IPS DF 6.9 (cell line): Measurements from ENCODE around the gene CHST7.

ENCODE experiments used
- DNase-seq: peaks from one replicate; pipeline ENCODE4 v3.0.0-alpha.2; 2013; ENCODE audit warnings: low read depth, low spot score
- H3K27ac ChIP-seq: one replicate; pipeline ENCODE4 v1.5.1; 2013; ENCODE audit warnings: low read length, control low read depth
- H3K27me3 ChIP-seq: 2 replicates; pipeline ENCODE4 v1.6.1; 2013; ENCODE audit warnings: mild to moderate bottlenecking, low read length; ENCODE audit not compliant: control insufficient read depth, insufficient read depth
- H3K36me3 ChIP-seq: 2 replicates; pipeline ENCODE4 v1.6.1; 2013; ENCODE audit warnings: low read length; ENCODE audit not compliant: control insufficient read depth, insufficient read depth
- H3K4me1 ChIP-seq: 2 replicates; pipeline ENCODE4 v1.6.1; 2013; ENCODE audit warnings: low read length; ENCODE audit not compliant: control insufficient read depth, insufficient read depth
- H3K4me3 ChIP-seq: 2 replicates; pipeline ENCODE4 v1.5.1; 2013; ENCODE audit warnings: mild to moderate bottlenecking, low read length
- H3K9me3 ChIP-seq: 2 replicates; pipeline ENCODE4 v1.6.1; 2013; ENCODE audit warnings: low read length, inconsistent platforms; ENCODE audit not compliant: control insufficient read depth, insufficient read depth
- WGBS: extraction: QIAGEN DNeasy Blood & Tissue Kit; methylation state at CpG from one replicate; pipeline ENCODE4 v1.1.7; 2013; ENCODE audit warnings: mixed read lengths, missing lambda C conversion rate; ENCODE audit not compliant: insufficient read length, insufficient coverage; 5-methylcytosine and 5-hydroxymethylcytosine counted together

The CHST7 gene

GRCh38 chrX:46627062-46627461 lies 53.5 kb downstream of the CHST7 start:
- H3K27me3 ChIP-seq = no peaks in the 10 kb centered on the region
- no peaks in the 10 kb centered on the region; the same call in 1 of the 2 replicates for H3K4me1 ChIP-seq
- WGBS = no CpG with 5 or more reads among the region's 4 CpGs
- no peak for DNase-seq
- H3K36me3 ChIP-seq = no peaks in the 10 kb centered on the region
- no peak overlapping the region for H3K27ac ChIP-seq
- H3K9me3 ChIP-seq = no peaks in the 10 kb centered on the region
- H3K4me3 ChIP-seq = no peak overlapping the region

DNA sequence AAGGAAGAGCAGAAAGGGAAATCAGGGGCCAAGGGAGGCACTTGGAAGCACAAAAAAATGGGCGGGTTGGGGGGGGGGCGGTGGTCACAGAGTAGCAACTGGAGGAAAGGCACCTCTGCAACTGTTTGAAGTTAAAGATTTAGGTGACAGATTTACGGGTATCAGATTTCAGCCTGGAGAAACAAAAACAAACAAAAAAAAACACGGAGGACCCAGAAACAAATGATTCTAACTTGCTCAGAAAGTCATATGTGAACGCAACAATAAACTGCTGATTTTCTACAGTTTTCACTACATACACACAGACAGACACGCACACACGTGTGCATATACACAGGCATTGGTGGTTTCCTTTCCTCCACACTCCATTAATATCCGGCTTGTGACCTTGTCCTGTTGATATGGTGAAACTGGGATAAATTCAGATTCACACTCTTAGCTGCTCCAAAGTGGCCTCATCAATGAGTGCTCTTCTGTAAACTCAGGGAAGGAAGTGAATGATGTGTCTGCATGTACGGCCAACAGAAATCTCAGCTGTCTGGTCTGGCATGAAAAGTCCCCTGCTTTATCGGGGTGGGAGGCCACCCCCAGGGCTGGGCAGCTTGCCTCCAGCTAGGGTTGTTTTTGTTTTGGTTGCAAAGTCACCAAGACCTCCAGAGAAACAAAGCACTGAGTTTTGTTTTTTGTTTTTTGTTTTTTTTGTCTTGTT lies 54.3 kb downstream of the CHST7 start:
- Histone ChIP-seq H3K27me3 (no peaks in the 10 kb centered on the region), H3K4me1 (no peaks in the 10 kb centered on the region; the same call in 1 of the 2 replicates), H3K36me3 (no peaks in the 10 kb centered on the region), H3K27ac (no peak overlapping the region), H3K9me3 (no peaks in the 10 kb centered on the region), H3K4me3 (no peak overlapping the region)
- WGBS = no CpG with 5 or more reads among the region's 10 CpGs
- no peak for DNase-seq

GRCh38 chrX:46628460-46629371 lies 55.2 kb downstream of the CHST7 start:
- no peak for DNase-seq
- Histone ChIP-seq H3K9me3 (no peaks in the 10 kb centered on the region), H3K36me3 (no peaks in the 10 kb centered on the region), H3K27ac (no peak overlapping the region), H3K4me3 (no peak overlapping the region), H3K27me3 (no peaks in the 10 kb centered on the region), H3K4me1 (no peaks in the 10 kb centered on the region; the same call in 1 of the 2 replicates)
- WGBS = no CpG with 5 or more reads among the region's 6 CpGs

DNA sequence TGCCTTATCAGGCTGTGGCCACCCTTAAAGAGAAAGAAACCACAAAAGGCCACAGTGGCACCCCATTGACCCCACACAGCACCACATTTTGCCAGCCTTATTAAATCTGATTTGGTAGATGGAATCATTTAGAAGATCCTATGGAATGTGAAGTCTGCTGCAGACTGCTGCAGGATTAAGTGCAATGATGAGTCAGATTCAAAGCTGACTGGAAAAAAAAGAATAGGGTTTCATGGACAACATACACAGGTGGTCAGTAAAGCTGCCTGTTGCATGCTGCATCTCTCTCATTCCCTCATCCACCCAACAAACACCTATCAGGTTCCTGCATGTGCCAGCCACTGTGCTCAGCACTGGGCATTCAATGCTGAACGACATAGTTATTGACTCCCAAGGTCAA lies 56.6 kb downstream of the CHST7 start:
- no peaks in the 10 kb centered on the region for H3K9me3 ChIP-seq
- no peaks in the 10 kb centered on the region for H3K36me3 ChIP-seq
- H3K4me1 ChIP-seq = no peaks in the 10 kb centered on the region; the same call in 1 of the 2 replicates
- no peak overlapping the region for H3K4me3 ChIP-seq
- no CpG with 5 or more reads among the region's 1 CpG for WGBS
- H3K27me3 ChIP-seq = no peaks in the 10 kb centered on the region
- DNase-seq = no peak
- H3K27ac ChIP-seq = no peak overlapping the region

- Histone ChIP-seq H3K4me1 (no peaks in the 10 kb centered on the region), H3K27ac (no peak overlapping the region), H3K4me3 (no peak overlapping the region), H3K27me3 (no peaks in the 10 kb centered on the region), H3K9me3 (no peaks in the 10 kb centered on the region), H3K36me3 (no peaks in the 10 kb centered on the region)
- no CpG with 5 or more reads among the region's 3 CpGs for WGBS
- no peak for DNase-seq
These were observed 61.0 kb downstream of the CHST7 start for GRCh38 chrX:46634577-46634976.

- no peaks in the 10 kb centered on the region for H3K27me3 ChIP-seq
- no peaks in the 10 kb centered on the region for H3K4me1 ChIP-seq
- H3K27ac ChIP-seq = no peak overlapping the region
- WGBS = no CpG with 5 or more reads among the region's 2 CpGs
- no peaks in the 10 kb centered on the region for H3K9me3 ChIP-seq
- H3K36me3 ChIP-seq = no peaks in the 10 kb centered on the region
- no peak overlapping the region for H3K4me3 ChIP-seq
- no peak for DNase-seq
These were observed 61.6 kb downstream of the CHST7 start for GRCh38 chrX:46635186-46635585.

DNA sequence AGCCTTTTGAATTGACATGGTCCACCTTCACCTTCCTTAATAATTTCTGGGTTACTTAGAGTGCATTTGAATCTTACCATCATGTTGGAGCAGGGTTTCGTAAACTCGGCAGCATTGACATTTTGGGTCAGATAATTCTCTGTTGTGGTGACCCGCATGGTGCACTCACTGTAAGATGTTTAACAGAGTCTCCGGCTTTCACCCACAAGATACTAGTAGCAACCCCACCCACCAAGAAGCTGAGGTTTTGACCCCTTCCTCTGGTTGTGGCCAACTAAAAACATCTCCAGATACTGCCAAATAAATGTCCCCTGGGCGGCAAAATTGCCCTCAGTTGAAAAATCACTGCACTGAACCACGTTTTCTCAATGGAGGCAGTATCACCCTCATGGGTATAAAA lies 62.7 kb downstream of the CHST7 start:
- Histone ChIP-seq H3K4me3 (no peak overlapping the region), H3K27ac (no peak overlapping the region), H3K9me3 (no peaks in the 10 kb centered on the region), H3K27me3 (no peaks in the 10 kb centered on the region), H3K4me1 (no peaks in the 10 kb centered on the region), H3K36me3 (no peaks in the 10 kb centered on the region)
- DNase-seq = no peak
- WGBS = no CpG with 5 or more reads among the region's 6 CpGs

DNA sequence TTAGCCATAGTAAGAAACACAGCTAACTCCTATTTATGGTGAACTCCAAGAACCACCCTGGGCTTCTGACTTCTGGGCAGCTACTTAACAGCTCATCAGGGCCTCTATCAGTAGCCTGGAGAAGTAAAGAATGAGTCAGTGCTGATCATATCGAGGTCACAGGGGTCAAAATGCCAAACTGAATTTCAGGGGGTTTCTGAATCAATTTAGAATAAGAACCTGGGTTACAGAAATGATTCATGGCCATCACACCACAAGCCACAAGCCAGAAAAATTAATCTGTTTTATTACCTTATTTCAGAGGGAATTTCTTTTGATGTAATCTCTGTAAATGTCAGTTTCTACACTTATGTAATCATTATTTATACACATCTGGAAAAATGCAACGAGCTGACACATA lies 64.4 kb downstream of the CHST7 start:
- no peak overlapping the region for H3K27ac ChIP-seq
- no peak overlapping the region for H3K4me3 ChIP-seq
- H3K36me3 ChIP-seq = no peaks in the 10 kb centered on the region
- H3K27me3 ChIP-seq = no peaks in the 10 kb centered on the region
- H3K9me3 ChIP-seq = no peaks in the 10 kb centered on the region
- no peak for DNase-seq
- no CpG with 5 or more reads among the region's 2 CpGs for WGBS
- no peaks in the 10 kb centered on the region for H3K4me1 ChIP-seq

GRCh38 chrX:46642145-46642544 lies 68.6 kb downstream of the CHST7 start:
- Histone ChIP-seq H3K4me3 (no peak overlapping the region), H3K27ac (no peak overlapping the region), H3K36me3 (no peaks in the 10 kb centered on the region), H3K9me3 (no peaks in the 10 kb centered on the region), H3K27me3 (no peaks in the 10 kb centered on the region), H3K4me1 (peaks cover under 1% of the 10 kb centered on the region; the same call in 1 of the 2 replicates)
- no CpG with 5 or more reads among the region's 4 CpGs for WGBS
- no peak for DNase-seq

DNA sequence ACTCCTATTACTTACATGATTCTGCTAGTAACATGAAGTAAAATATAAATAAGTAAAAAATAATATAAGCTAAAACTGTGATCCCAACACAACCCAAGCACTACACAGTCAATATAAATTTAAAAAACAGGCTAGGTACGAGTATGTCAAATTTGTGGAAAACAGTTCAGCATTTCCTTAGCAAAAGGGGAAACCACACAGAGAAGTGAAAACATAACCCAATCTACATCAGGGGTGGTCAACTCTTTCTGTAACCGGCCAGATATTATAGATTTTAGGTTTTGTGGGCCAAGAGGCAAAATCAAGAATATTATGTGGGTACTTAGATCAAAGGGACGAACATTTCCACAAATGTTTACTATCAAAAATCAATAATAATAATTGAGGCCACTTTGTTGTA lies 70.1 kb downstream of the CHST7 start:
- H3K4me1 ChIP-seq = peaks cover 1% of the 10 kb centered on the region; the same call in 1 of the 2 replicates
- H3K9me3 ChIP-seq = no peaks in the 10 kb centered on the region
- H3K4me3 ChIP-seq = no peak overlapping the region
- DNase-seq = no peak
- no CpG with 5 or more reads among the region's 3 CpGs for WGBS
- H3K27ac ChIP-seq = no peak overlapping the region
- no peaks in the 10 kb centered on the region for H3K27me3 ChIP-seq
- no peaks in the 10 kb centered on the region for H3K36me3 ChIP-seq
